ENCODE data around the gene POLD2.

DNA sequence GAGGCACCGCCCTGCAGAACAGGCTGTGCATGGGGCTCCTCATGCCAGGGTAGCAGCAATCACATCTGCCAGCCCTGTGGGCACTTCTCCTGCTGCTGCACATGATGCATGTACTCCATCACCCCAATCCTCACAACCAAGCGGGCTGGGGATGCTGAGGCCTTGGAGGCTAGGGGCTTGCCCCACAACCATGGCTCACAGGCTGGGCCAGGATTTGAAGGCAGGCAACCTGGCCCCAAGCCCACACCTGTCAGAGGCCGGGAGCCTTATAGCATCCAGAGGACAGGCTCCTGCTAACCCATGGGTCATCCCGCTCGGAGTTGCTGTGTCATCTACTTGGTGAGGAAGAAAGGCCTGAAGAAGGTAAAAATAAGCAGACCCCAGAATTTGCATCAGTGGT lies 43.2 kb downstream of the POLD2 start:
- TF ChIP-seq, protein P1, sequence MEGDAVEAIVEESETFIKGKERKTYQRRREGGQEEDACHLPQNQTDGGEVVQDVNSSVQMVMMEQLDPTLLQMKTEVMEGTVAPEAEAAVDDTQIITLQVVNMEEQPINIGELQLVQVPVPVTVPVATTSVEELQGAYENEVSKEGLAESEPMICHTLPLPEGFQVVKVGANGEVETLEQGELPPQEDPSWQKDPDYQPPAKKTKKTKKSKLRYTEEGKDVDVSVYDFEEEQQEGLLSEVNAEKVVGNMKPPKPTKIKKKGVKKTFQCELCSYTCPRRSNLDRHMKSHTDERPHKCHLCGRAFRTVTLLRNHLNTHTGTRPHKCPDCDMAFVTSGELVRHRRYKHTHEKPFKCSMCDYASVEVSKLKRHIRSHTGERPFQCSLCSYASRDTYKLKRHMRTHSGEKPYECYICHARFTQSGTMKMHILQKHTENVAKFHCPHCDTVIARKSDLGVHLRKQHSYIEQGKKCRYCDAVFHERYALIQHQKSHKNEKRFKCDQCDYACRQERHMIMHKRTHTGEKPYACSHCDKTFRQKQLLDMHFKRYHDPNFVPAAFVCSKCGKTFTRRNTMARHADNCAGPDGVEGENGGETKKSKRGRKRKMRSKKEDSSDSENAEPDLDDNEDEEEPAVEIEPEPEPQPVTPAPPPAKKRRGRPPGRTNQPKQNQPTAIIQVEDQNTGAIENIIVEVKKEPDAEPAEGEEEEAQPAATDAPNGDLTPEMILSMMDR (IDR thresholded peaks at IDR 0.05) = no peak
- no peak for TF ChIP-seq POLR2AphosphoS5 (IDR thresholded peaks at IDR 0.05; ENCODE audit: insufficient read depth in 1 of 2, low read depth in 1 of 2)
- no peak for TF ChIP-seq POLR2A (IDR thresholded peaks at IDR 0.05)
